Forelimb muscle (tissue), 1 donor: Measurements from ENCODE around the gene DNAJB7. TPM values are rescaled to one million over a fixed set of nuclear protein-coding genes. Genes with fewer than 3 reads are reported as not detected.
A peak's percentile ranks its signal among the peaks of the same experiment; 100 is the strongest.
"Not testable (repeated sequence)": the region's sequence is repeated elsewhere in the genome, so short reads cannot be mapped to it uniquely, and the experiment has no call there.

Experiments
- DNase-seq: peaks from one replicate; pipeline ENCODE4 v3.0.0-alpha.2; 2013; ENCODE audit warnings: low read depth
- polyA plus RNA-seq: library from polyadenylated mRNA; unstranded; fragments of 120-200 nt; gene quantifications from one replicate; pipeline ENCODE4 v1.2.1, GENCODE V29; 2013; ENCODE audit not compliant: insufficient read length

DNAJB7 gene
- polyA plus RNA-seq = 0.47 TPM

- no peak for DNase-seq
Measured at GRCh38 chr22:40862013-40862412, at the start of gene DNAJB7. Gene DNAJB7, minus strand, starts transcription at chr22:40862113. Its CDS starts 119 bp downstream, at chr22:40861994.

DNA sequence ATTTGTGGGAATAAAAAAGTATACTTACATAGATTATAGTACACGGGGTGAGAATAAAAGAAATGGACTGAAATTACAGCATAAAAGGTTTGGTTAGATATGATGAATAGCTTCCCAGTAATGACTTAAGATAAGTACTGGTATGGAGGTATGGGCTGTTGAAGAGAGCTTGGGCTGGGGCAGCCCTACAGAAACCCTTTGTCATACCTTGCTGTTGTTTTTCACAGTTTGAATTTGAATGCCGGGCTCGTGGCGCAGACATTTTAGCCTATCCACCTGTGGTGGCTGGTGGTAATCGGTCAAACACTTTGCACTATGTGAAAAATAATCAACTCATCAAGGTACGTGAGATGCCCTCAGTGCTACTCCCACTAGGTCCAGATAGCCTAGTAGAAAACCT, 47.0 kb upstream of the DNAJB7 start:
- no peak for DNase-seq

DNA sequence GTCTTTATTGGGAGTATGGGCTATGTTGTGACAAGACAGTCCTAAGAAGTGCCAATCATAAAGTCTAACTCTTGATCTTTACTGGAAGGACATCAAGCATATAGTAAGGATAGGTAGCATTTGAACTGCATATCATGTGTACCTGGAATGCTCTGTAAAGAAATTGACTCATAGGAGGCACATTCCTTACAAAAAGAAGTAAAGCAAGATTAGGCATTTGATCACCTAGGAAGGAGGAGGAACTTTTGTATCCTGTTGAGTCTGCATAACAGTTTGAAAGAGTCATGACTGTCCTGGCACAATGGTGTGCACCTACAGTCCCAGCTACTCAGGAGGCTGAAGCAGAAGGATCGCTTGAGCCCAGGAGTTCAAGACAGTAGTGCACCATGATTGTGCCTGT, 42.2 kb upstream of the DNAJB7 start:
- no peak for DNase-seq

- peak; percentile 19 for DNase-seq
Measured at GRCh38 chr22:40898850-40899357, 37.0 kb upstream of the DNAJB7 start.

- DNase-seq = no peak
Measured at GRCh38 chr22:40894417-40894816, 32.5 kb upstream of the DNAJB7 start.

- no peak for DNase-seq
Measured at GRCh38 chr22:40890881-40891280, 29.0 kb upstream of the DNAJB7 start.

DNA sequence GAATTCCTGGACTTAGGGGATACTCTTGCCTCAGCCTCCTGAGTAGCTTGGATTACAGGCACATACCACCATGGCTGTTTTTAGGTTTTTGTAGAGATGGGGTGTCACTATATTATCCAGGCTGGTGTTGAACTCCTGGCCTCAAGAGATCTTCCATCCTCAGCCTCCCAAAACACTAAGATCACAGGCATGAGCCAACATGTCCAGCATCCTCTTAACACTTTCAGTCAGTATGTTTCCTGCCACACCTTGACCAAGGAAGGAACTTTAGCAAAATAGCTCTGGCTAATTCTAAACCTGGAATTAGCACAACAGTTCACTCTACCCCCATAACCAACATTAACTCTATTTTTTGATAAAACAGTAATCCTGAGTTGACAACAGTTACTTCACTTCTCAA, 27.2 kb upstream of the DNAJB7 start:
- no peak for DNase-seq

- no peak for DNase-seq
Measured at GRCh38 chr22:40878922-40879321, 17.0 kb upstream of the DNAJB7 start.

GRCh38 chr22:40877488-40877887, 15.6 kb upstream of the DNAJB7 start:
- no peak for DNase-seq

DNA sequence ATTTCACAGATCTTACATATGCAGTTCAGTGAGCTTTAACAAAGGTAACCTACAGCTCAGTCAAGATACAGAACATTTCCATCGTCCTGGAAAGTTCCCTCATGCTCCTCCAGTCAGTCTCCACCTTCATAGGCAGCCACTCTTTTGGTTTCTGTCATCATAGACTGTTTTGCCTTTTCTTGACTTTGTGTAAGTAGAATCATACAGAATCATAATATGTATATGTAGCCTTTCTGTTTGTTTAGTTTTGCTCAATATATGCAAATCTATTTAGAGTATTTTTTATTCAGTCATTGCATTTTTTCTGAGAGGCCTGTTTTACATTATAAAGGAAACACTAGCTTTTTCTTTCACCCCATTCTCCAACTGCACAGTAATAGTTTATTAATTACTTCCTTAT, 15.0 kb upstream of the DNAJB7 start:
- no peak for DNase-seq

DNA sequence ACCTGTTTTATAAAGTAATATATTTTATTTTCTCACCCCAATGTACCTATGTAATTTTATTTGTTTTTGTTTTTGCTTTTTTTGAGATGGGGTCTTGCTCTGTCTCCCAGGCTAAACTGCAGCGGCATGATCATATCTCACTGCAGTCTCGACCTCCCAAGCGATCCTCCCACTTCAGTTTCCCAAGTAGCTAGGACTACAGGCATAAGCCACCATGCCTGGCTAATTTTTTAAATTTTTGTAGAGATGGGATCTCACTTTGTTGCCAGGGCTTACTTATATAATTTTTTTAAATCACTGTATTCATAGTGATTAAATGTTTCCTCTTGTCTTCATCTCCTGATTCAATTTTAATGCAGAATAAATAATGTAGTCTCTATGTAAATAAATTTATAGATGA, 13.2 kb upstream of the DNAJB7 start:
- no peak for DNase-seq

- no peak for DNase-seq
Measured at GRCh38 chr22:40874016-40874415, 12.1 kb upstream of the DNAJB7 start.

DNA sequence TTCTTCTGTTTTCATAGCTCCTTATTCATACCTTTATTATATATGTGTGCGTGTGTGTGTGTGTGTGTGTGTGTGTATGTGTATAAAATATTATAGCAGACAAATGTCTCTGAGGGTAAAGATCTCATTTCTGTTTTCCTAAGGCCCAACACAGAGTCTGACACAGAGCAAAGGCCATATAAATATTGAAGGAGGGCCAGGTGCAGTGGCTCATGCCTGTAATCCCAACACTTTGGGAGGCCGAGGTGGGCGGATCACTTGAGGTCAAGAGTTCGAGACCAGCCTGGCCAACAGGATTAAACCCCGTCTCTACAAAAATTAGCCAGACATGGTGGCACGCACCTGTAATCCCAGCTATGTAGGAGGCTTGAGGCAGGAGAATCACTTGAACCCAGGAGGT, 6.5 kb upstream of the DNAJB7 start:
- not testable (repeated sequence) for DNase-seq

DNA sequence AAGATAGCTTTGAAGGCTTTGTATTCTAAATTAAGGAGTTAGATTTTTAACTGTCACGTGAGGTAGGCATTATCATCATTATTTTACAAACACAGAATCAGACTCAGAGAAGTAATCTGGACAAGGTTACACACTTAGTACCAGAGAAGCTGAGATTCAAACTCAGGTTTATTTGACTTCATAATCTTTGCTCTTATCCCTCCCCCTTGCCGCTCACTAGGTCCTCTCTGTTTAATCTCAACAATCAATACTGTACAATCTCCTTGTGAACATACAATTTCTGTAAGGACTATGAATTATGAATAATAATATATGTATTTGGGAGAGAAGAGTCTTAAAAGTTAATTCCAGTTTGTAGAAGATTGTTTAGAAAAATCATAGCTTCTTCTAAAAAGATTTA, 5.2 kb upstream of the DNAJB7 start:
- DNase-seq = no peak

GRCh38 chr22:40862537-40862936, 624 bp upstream of the DNAJB7 start:
- DNase-seq = no peak

- DNase-seq = no peak
Measured at GRCh38 chr22:40857309-40857855, 4.5 kb downstream of the DNAJB7 start.

DNA sequence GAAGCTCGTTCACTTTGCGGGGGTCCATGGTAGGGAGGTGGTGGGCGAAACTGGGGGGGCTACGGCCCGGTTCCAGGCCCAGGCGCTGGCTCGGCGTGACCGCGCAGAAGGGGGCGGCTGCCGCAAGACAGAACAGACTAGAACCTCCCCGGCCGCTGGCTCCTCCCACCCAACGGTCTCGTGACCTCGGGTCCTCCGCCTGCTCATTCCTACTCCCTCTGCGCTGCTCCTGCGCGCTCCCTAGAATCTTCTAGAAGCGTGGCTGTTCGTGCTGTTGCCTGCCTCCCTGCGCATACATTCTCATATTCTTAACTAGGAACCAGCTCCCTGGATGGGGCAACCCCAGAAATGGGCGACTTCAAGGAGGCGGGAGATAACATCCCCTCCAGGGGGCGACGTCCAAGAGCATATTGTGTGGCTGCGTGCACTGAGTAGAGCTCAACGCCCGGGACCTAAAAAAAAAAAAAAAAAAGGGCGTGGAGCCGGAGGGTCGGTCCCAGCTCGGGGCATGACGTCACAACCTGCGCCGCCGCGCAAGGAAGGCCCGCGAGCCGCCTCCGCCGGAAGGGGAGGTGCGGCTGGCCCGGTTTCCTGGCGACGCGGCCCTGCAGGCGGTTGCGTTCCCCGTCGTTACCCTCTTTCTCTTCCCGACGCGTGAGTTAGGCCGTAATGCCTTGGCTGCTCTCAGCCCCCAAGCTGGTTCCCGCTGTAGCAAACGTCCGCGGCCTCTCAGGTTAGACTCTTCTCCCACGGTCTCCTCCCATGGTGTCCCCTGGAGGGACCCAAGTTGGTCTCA, 5.2 kb downstream of the DNAJB7 start, which contains the start of the genes ST13 and XPNPEP3:
ST13 (minus strand) TSS at position 127 of the 796 bp plus-strand sequence; CDS start at position 28, 99 bp downstream.
XPNPEP3 (plus strand) TSS at position 636 of the 796 bp plus-strand sequence; CDS start at position 670, 34 bp downstream.
- DNase-seq = peak; percentile 91

- DNase-seq = no peak
Measured at GRCh38 chr22:40855979-40856512, 5.9 kb downstream of the DNAJB7 start.

DNA sequence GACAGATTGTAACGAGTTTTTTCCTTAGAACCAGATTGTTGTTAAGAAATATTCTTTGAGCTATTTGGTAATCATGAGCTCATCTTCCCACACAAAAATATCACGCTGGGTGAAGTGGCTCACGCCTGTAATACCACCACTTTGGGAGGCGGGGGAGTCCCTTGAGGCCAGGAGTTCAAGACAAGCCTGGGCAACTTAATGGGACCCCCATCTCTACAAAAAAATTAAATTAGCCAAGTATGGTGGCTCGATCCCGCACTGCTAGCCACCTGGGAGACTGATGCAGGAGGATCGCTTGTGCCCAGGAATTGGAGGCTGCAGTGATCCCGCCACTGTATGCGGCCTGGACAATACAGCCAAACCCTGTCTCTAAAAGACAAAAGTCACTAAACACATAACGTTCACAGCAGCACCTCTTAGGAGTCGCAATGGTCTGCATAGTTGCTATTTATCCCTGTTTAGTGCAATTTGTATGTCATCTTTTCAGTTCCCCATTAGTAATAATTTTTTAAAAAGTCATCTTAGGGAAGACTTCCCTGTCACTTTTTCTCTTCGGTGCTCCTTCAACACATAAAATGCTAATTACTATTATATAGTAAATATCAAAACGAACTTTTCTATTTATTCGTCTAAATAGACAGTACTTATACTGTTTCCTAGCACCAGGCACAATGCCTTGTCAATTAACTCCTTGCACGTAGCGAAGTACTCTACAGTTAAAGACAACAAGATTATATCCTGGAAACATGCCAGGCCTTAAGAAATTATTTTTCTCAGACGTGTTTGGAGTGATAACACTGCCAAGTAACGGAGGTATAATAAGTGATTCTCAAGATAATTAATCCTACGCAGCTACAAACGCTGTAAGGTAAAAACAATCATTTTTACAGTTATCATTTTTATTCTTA, 6.6 kb downstream of the DNAJB7 start:
- no peak for DNase-seq

- no peak for DNase-seq
Measured at GRCh38 chr22:40853961-40854360, 8.0 kb downstream of the DNAJB7 start.

- no peak for DNase-seq
Measured at GRCh38 chr22:40853333-40853732, 8.6 kb downstream of the DNAJB7 start.

GRCh38 chr22:40845816-40846215, 16.1 kb downstream of the DNAJB7 start:
- not testable (repeated sequence) for DNase-seq
